Measurements from ENCODE around the gene AGBL4.

- no peak for TF ChIP-seq CTCF (IDR thresholded peaks at IDR 0.05)
- TF ChIP-seq POLR2A (IDR thresholded peaks at IDR 0.05), result no peak
- no peak for TF ChIP-seq EP300 (IDR thresholded peaks at IDR 0.05)
These were observed 169.0 kb downstream of the AGBL4 start for GRCh38 chr1:49854741-49855140.
